ENCODE measurements around the gene HTR2A.

DNA sequence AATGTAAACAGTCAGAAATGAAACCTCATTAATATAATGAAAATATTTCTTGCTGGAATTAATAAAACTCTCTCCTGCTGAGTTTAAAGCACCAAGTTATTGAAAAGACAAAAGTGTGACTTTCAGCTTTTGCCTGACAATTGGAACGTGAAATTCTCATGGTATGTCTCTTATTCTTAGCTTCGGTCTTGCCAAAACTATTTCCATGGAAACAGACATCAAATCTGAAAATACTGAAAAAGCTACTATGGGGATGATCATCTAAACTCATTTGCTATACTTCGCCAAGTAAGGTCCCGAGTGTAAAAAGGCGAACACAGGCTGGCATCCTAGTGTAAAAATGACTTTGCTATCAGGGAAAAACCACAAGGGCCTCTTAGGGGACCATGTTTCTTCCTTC, 22.8 kb downstream of the HTR2A start:
- no peak for TF ChIP-seq POLR2A (IDR thresholded peaks at IDR 0.05; ENCODE audit: low read depth, low read length)
- no peak for TF ChIP-seq TAF1 (IDR thresholded peaks at IDR 0.05; ENCODE audit: low read depth, low read length)
- TF ChIP-seq POLR2AphosphoS5 (IDR thresholded peaks at IDR 0.05; ENCODE audit: low read depth, low read length) = no peak
- no peak for TF ChIP-seq SPI1 (IDR thresholded peaks at IDR 0.05; ENCODE audit: low read depth, low read length)

Measured in GM12891 (cell line).